LoVo (cell line): ENCODE measurements around the gene KRTAP3-3.
A peak's percentile ranks its signal among the peaks of the same experiment; 100 is the strongest.

Experiments used
- DNase-seq: peaks from one replicate; pipeline ENCODE4 v3.0.0-alpha.2; 2016; ENCODE audit warnings: low spot score

KRTAP3-3 gene

DNA sequence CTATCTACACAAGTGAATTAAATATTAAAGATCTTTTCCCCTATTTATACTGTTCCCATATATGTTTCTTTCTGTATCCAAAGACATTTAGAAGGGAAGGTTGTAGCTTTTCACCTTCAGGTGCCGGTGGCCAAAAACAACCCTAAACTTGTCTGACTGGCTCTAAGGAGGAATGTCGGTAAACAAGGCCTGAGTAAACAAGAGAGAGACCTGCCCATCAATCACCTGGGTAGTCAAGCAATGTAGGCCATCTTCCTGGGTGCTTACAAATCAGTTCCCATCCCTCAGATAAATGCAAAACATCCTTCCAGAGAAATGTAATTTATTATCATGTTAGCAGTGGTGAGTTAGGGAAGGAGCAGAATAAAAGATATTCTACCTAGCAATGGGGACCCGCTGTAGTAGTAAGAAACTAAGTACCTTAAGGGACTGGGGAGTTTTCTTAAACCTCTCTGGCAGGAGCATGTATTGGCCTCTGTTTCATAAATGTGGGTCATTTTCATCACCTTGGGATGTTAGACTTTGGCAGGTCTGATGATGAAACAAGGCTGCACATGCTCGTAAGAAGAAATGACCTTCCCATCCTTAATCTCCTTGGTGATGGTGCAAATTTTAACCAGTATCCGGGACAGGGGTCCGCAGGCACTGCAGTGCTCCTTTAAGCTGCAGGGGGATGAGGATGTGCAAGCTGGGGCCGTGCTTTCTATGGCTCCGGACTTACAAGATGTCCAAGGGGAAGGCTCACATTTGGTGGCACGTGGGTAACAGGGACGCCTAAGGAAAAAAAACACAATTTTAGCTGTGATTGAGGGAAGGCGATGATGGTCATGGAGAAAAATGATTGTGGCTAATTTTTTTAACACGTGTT lies 35.6 kb downstream of the KRTAP3-3 start:
- peak; percentile 40 for DNase-seq

- no peak for DNase-seq
These were observed 37.3 kb downstream of the KRTAP3-3 start for GRCh38 chr17:40956401-40957254.

DNA sequence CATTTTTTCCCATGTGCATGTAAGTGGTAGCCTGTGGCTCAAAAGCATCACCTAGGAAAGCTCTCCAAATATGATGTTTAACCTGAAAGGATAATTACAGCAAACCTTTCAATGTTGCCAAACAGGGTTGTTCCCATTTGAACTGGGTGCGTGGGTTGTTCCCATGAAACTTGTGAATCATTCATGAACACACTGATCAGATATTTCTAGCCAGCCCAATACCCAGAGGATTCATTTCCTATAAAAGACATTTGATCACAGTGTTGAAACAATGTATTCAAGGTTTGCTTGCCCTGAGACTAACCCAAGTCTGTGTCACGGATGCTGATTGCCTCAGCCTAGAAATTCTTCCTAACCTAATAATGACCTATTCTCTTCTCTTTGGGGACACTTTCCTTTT lies 40.1 kb downstream of the KRTAP3-3 start:
- DNase-seq: no peak

GRCh38 chr17:40952661-40953060 lies 41.3 kb downstream of the KRTAP3-3 start:
- DNase-seq: no peak

GRCh38 chr17:40952154-40952553 lies 41.8 kb downstream of the KRTAP3-3 start:
- DNase-seq: no peak

DNA sequence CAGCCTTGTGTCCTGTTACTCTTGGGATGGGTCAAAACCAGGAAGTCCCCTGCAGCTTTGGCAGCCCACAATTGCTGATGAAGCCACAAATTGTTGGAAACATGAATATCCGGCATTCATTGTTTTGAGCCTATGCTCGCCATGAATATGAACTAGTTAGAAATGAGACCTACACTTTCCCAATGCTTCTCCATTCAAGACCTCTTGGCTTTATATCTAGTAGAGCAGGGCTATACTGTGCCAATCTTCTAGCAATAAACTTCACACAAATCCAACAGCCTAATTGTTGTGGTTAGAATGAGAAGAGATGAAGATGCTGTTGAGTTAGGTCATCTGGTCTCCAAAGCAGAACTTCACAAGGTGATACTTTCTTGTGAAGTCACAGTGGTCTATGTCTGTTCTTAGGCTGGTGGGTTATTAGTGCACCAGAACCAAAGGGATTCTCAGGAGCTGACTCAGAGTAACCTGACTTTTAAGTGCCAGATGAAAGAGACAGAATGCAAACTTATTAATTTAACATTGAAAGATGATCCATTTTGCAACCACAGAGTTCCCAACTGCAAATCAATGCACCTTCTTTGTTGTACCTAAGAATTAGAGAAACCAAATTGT lies 42.8 kb downstream of the KRTAP3-3 start:
- DNase-seq: peak; percentile 13

DNA sequence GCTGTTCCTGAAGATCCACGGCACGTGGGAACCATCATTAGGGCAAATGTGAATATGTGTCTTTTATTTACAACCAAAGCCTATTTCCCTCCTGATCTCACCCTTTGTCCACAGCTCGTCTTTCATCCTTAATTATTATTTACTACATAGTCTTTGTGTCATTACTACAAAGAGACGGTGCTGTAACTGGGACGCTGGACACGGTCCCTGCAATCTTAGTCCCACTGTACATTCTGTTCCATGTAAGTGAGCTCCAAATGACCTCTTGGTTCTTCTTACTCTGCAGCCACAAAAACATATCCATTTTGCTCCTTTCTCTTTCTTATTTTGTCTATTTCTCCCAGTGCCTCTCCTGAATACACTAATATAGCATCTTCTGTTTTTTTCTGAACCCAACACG lies 43.8 kb downstream of the KRTAP3-3 start:
- DNase-seq: no peak

DNA sequence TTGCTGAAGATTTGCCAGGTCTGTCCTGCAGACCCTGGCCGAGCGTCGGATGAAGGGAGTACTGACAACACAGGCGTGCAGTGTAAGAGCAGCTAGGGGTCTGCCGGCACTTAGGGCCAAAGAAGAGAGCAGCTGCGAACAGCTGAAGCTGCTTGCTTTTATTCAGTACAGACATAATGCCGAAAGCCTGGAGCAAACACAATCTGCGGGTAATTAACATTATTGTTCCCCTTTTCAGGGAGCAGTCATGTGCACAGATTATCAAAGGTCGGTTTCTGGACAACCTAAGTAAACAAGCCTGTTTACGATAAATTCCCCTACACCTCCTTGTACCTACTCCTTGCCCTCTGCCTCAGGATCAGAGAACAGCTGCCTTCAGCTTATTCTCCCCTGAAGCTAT lies 44.5 kb downstream of the KRTAP3-3 start:
- DNase-seq: no peak

- no peak for DNase-seq
These were observed 46.0 kb downstream of the KRTAP3-3 start for GRCh38 chr17:40947929-40948328.

DNA sequence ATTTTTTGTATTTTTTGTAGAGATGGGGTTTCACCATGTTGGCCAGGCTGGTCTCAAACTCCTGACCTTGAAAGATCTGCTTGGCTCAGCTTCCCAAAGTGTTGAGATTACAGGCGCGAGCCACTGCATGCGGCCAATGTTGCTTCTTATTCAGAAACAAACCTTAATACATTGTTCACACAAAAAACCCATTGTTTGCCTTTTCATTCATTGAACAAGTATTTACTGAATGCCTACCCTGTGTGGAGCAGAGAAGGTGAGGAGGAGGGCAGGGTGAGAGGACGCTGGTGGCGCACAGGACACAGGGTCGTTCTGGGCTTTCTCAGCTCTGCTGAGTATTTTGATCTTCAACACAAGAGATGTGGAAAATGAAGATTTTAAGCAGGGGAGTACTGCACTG lies 48.5 kb downstream of the KRTAP3-3 start:
- DNase-seq: no peak

DNA sequence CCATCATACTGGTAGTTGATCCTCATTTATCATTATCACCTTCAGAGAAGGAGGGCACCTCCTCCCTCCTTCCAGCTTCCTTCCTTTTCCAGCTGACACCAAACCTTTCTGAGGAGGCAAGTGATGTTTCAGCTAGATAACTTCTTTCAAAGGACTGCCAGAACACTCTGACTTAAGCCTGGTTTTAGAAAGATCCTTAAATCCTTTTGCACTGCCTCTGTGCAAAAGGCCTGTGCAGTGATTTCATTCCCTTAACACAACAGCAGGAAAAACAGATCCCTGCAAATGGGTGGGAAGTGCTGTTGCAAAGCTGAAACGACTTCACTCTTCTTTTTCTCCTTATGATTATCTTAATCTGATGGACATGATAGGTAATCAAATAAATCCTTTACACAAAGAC lies 49.4 kb downstream of the KRTAP3-3 start:
- no peak for DNase-seq
